ENCODE results near the gene NEUROD2. TPM values are rescaled to one million over a fixed set of nuclear protein-coding genes. Genes with fewer than 3 reads are reported as not detected.
A peak's percentile ranks its signal among the peaks of the same experiment; 100 is the strongest.
"Not testable (repeated sequence)": the region's sequence is repeated elsewhere in the genome, so short reads cannot be mapped to it uniquely, and the experiment has no call there.

Gene NEUROD2
- polyA plus RNA-seq, 6 donors from 2014 or later: 0.09 TPM; not detected in 5

GRCh38 chr17:39590180-39590579 lies 17.5 kb downstream of the NEUROD2 start:
- not testable (repeated sequence) for H3K4me1 Mint-ChIP-seq; H3K27ac Mint-ChIP-seq; H3K36me3 Mint-ChIP-seq; H3K9me3 Mint-ChIP-seq; DNase-seq; ATAC-seq (ENCODE audit: low read depth in 2 of 2); H3K4me3 Mint-ChIP-seq
- peaks cover 57 to 80% (median 59%) of the 10 kb centered on the region in 3 donors for H3K27me3 Mint-ChIP-seq

GRCh38 chr17:39582658-39583057 lies 25.1 kb downstream of the NEUROD2 start:
- no peaks in the 10 kb centered on the region for H3K36me3 Mint-ChIP-seq
- peaks cover 15 to 28% (median 16%) of the 10 kb centered on the region in 3 donors for H3K27me3 Mint-ChIP-seq
- ATAC-seq (ENCODE audit: low read depth in 2 of 2) (no peak), DNase-seq (no peak)
- H3K4me3 Mint-ChIP-seq: no peak overlapping the region
- peaks cover 0 to 2% (median 0%) of the 10 kb centered on the region in 7 donors for H3K9me3 Mint-ChIP-seq
- no peaks in the 10 kb centered on the region for H3K4me1 Mint-ChIP-seq
- peak overlapping the region in 1 of 6 donors; percentile 81 for H3K27ac Mint-ChIP-seq

GRCh38 chr17:39581759-39582085 lies 26.0 kb downstream of the NEUROD2 start:
- H3K27ac Mint-ChIP-seq: no peak overlapping the region

GRCh38 chr17:39581071-39581758 lies 26.5 kb downstream of the NEUROD2 start:
- DNase-seq (no peak), ATAC-seq (ENCODE audit: low read depth in 2 of 2) (no peak)
- no peak overlapping the region for H3K27ac Mint-ChIP-seq
- no peaks in the 10 kb centered on the region for H3K4me1 Mint-ChIP-seq
- H3K9me3 Mint-ChIP-seq: no peaks in the 10 kb centered on the region
- H3K36me3 Mint-ChIP-seq: no peaks in the 10 kb centered on the region
- peaks cover 11 to 20% (median 15%) of the 10 kb centered on the region in 3 donors for H3K27me3 Mint-ChIP-seq
- H3K4me3 Mint-ChIP-seq: no peak overlapping the region

More at GRCh38 chr17:39581759-39582085, 26.0 kb downstream of the NEUROD2 start:
- Mint-ChIP-seq H3K4me3 (no peak overlapping the region), H3K36me3 (no peaks in the 10 kb centered on the region), H3K27me3 (peaks cover 12 to 22% (median 15%) of the 10 kb centered on the region in 3 donors), H3K9me3 (no peaks in the 10 kb centered on the region), H3K4me1 (no peaks in the 10 kb centered on the region)
- ATAC-seq (ENCODE audit: low read depth in 2 of 2) (no peak), DNase-seq (no peak)

- Mint-ChIP-seq H3K4me1 (no peaks in the 10 kb centered on the region), H3K4me3 (no peak overlapping the region), H3K27ac (peak overlapping the region in 1 of 6 donors; percentile 47), H3K36me3 (no peaks in the 10 kb centered on the region), H3K9me3 (no peaks in the 10 kb centered on the region), H3K27me3 (peaks cover 11 to 23% (median 15%) of the 10 kb centered on the region in 3 donors)
- no peak for DNase-seq
- ATAC-seq (ENCODE audit: low read depth in 2 of 2): no peak
Observed at GRCh38 chr17:39580082-39580468, 27.6 kb downstream of the NEUROD2 start.

GRCh38 chr17:39579318-39580081 lies 28.2 kb downstream of the NEUROD2 start:
- Mint-ChIP-seq H3K9me3 (no peaks in the 10 kb centered on the region), H3K4me3 (no peak overlapping the region), H3K27me3 (peaks cover 11 to 24% (median 15%) of the 10 kb centered on the region in 3 donors), H3K36me3 (no peaks in the 10 kb centered on the region), H3K4me1 (no peaks in the 10 kb centered on the region), H3K27ac (no peak overlapping the region)
- ATAC-seq (ENCODE audit: low read depth in 2 of 2) (no peak), DNase-seq (no peak)

GRCh38 chr17:39578272-39578671 lies 29.4 kb downstream of the NEUROD2 start:
- ATAC-seq (ENCODE audit: low read depth in 2 of 2) (no peak), DNase-seq (no peak)
- no peaks in the 10 kb centered on the region for H3K9me3 Mint-ChIP-seq
- no peaks in the 10 kb centered on the region for H3K36me3 Mint-ChIP-seq
- no peak overlapping the region for H3K4me3 Mint-ChIP-seq
- peaks cover 4 to 6% (median 5%) of the 10 kb centered on the region in 3 donors for H3K4me1 Mint-ChIP-seq
- H3K27me3 Mint-ChIP-seq: peaks cover 8 to 29% (median 15%) of the 10 kb centered on the region in 3 donors
- H3K27ac Mint-ChIP-seq: no peak overlapping the region

GRCh38 chr17:39576187-39576586 lies 31.5 kb downstream of the NEUROD2 start:
- DNase-seq: no peak
- H3K27ac Mint-ChIP-seq: peak overlapping the region in 1 of 6 donors; percentile 30
- peaks cover 0 to 22% (median 7%) of the 10 kb centered on the region in 3 donors for H3K27me3 Mint-ChIP-seq

GRCh38 chr17:39573447-39574298 lies 34.0 kb downstream of the NEUROD2 start:
- Mint-ChIP-seq H3K36me3 (peaks cover 14 to 27% of the 10 kb centered on the region in 2 donors), H3K4me3 (peak overlapping the region; percentile 77 to 95 (median 88)), H3K4me1 (peaks cover 4 to 14% (median 6%) of the 10 kb centered on the region in 3 donors), H3K9me3 (peaks cover 4 to 13% (median 10%) of the 10 kb centered on the region in 7 donors), H3K27ac (peak overlapping the region in 3 of 6 donors; percentile 47 to 68 (median 62)), H3K27me3 (peaks cover 0 to 14% (median 8%) of the 10 kb centered on the region in 3 donors)
- ATAC-seq (ENCODE audit: low read depth in 2 of 2) (peak; percentile 80 to 89), DNase-seq (peak; percentile 33)

More at GRCh38 chr17:39576187-39576586, 31.5 kb downstream of the NEUROD2 start:
- Mint-ChIP-seq H3K9me3 (peaks cover 3 to 6% (median 5%) of the 10 kb centered on the region in 7 donors), H3K36me3 (peaks cover 6 to 8% of the 10 kb centered on the region in 2 donors), H3K4me3 (peak overlapping the region in 2 of 8 donors; percentile 41 to 59), H3K4me1 (peaks cover 4 to 14% (median 6%) of the 10 kb centered on the region in 3 donors)
- peak in 1 of 2 donors; percentile 24 for ATAC-seq (ENCODE audit: low read depth in 2 of 2)

GRCh38 chr17:39572121-39572520 lies 35.6 kb downstream of the NEUROD2 start:
- Mint-ChIP-seq H3K27me3 (peaks cover 0 to 14% (median 8%) of the 10 kb centered on the region in 3 donors), H3K36me3 (peaks cover 26 to 38% of the 10 kb centered on the region in 2 donors), H3K4me3 (peak overlapping the region in 2 of 8 donors; percentile 25 to 61), H3K9me3 (peaks cover 4 to 13% (median 10%) of the 10 kb centered on the region in 7 donors), H3K4me1 (peaks cover 4 to 14% (median 6%) of the 10 kb centered on the region in 3 donors), H3K27ac (no peak overlapping the region)
- no peak for DNase-seq
- ATAC-seq (ENCODE audit: low read depth in 2 of 2): no peak

- no peak for ATAC-seq (ENCODE audit: low read depth in 2 of 2)
- peaks cover 35 to 48% of the 10 kb centered on the region in 2 donors for H3K36me3 Mint-ChIP-seq
Observed at GRCh38 chr17:39569126-39569525, 38.6 kb downstream of the NEUROD2 start.

GRCh38 chr17:39568702-39569101 lies 39.0 kb downstream of the NEUROD2 start:
- Mint-ChIP-seq H3K27me3 (peaks cover 0 to 8% (median 5%) of the 10 kb centered on the region in 3 donors), H3K27ac (no peak overlapping the region), H3K4me3 (no peak overlapping the region), H3K4me1 (peaks cover 0 to 14% (median 2%) of the 10 kb centered on the region in 3 donors), H3K36me3 (peaks cover 35 to 48% of the 10 kb centered on the region in 2 donors), H3K9me3 (peaks cover 4 to 13% (median 10%) of the 10 kb centered on the region in 7 donors)
- DNase-seq: no peak
- ATAC-seq (ENCODE audit: low read depth in 2 of 2): no peak

More at GRCh38 chr17:39569126-39569525, 38.6 kb downstream of the NEUROD2 start:
- peaks cover 3 to 13% (median 4%) of the 10 kb centered on the region in 3 donors for H3K4me1 Mint-ChIP-seq
- peaks cover 0 to 8% (median 8%) of the 10 kb centered on the region in 3 donors for H3K27me3 Mint-ChIP-seq
- peaks cover 4 to 13% (median 10%) of the 10 kb centered on the region in 7 donors for H3K9me3 Mint-ChIP-seq
- H3K27ac Mint-ChIP-seq: no peak overlapping the region
- no peak for DNase-seq
- no peak overlapping the region for H3K4me3 Mint-ChIP-seq

Data from naive B cell (primary cell).